Heart right ventricle (tissue), 16 donors: ENCODE data around the gene CDKN2B-AS1. TPM values are rescaled to one million over a fixed set of nuclear protein-coding genes. Genes with fewer than 3 reads are reported as not detected.

Experiments
- ATAC-seq, 8 donors: fragments of 200-7000 bp; cut with Tn5 transposase; one replicate each; pipeline ENCODE4 v1.9.1; 2020; ENCODE audit warnings: mild to moderate bottlenecking in 8 of 8, moderate library complexity in 8 of 8, moderate number of reproducible peaks in 1 of 8
- DNase-seq, 2 donors: peaks; one replicate each; pipeline ENCODE4 v3.0.0-alpha.2; 2020
- H3K27ac ChIP-seq, 10 donors: fragments of 200-600 bp; sonication (generic) in 2 of 10; one replicate each; pipeline versions ENCODE4 v1.5.0 to v1.8.0; 2020 to 2022; ENCODE audit warnings: mild to moderate bottlenecking in 3 of 10
- H3K27me3 ChIP-seq, 7 donors: fragments of 200-600 bp; one replicate each; pipeline ENCODE4 v1.8.0; 2021 to 2022; ENCODE audit warnings: mild to moderate bottlenecking in 2 of 7
- H3K36me3 ChIP-seq, 9 donors: fragments of 200-600 bp; sonication (generic) in 1 of 9; one replicate each; pipeline versions ENCODE4 v1.5.0 to v1.8.0; 2020 to 2022; ENCODE audit warnings: mild to moderate bottlenecking in 2 of 9
- H3K4me1 ChIP-seq, 9 donors: fragments of 200-600 bp; sonication (generic) in 1 of 9; one replicate each; pipeline versions ENCODE4 v1.5.0 to v1.8.0; 2020 to 2022; ENCODE audit warnings: mild to moderate bottlenecking in 4 of 9
- H3K4me3 ChIP-seq, 10 donors: fragments of 200-600 bp; sonication (generic) in 2 of 10; one replicate each; pipeline versions ENCODE4 v1.5.0 to v1.8.0; 2020 to 2022; ENCODE audit warnings: mild to moderate bottlenecking in 7 of 10, moderate library complexity in 2 of 10
- H3K9me3 ChIP-seq, 11 donors: fragments of 200-600 bp in 10 of 11; sonication (generic) in 2 of 11; one replicate each; pipeline versions ENCODE4 v1.5.0 to v1.8.0; 2013 to 2022; ENCODE audit warnings: mild to moderate bottlenecking in 2 of 11, control low read depth in 1 of 11, moderate library complexity in 1 of 11
- CTCF ChIP-seq, 9 donors: fragments of 200-600 bp; sonication (generic) in 2 of 9; IDR thresholded peaks; one replicate each; pipeline versions ENCODE4 v1.5.0 to v1.8.0; 2021 to 2022; ENCODE audit warnings: antibody characterized with exemption in 9 of 9, mild to moderate bottlenecking in 5 of 9, moderate library complexity in 1 of 9
- WGBS, 2 donors: extraction: QIAGEN DNeasy Blood & Tissue Kit; methylation state at CpG; one replicate each; pipeline ENCODE4 v1.1.7; 2013; ENCODE audit warnings: inconsistent platforms in 1 of 2; 5-methylcytosine and 5-hydroxymethylcytosine counted together
- intact Hi-C, 10 donors: fragments of 100-400 bp; cut with DNase I; formaldehyde crosslinking; loops; one replicate each; pipeline versions ENCODE4 v1.11.1 to v1.14.2; 2022
- polyA plus RNA-seq, 2 donors: library from polyadenylated mRNA; stranded (reverse); fragments of 200-250 nt; gene quantifications; one replicate each; pipeline ENCODE4 v1.2.3, GENCODE V29; 2013
- total RNA-seq, 10 donors: library from RNA; stranded (reverse); fragmentation: NEBNext Ultra II Directional in 3 of 10; extraction: Animal tissue kit (Norgen Biotek cat#: 25700) in 3 of 10; gene quantifications; one replicate each; pipeline versions ENCODE4 v1.2.1 to v1.2.4, GENCODE V29; 2021 to 2023
- donor health status: Arrhythmogenic right ventricular cardiomyopathy.
- donor health status: ischemic (EF 13 %, LVEDD 7.1; RV severe dilation, severe dysfunction).
- donor health status: healthy with polysubstance abuse.
- donor health status: DM: no; HTN: yes; CAD: no.
- donor health status: DM: no; HTN: no; CAD: no.
- donor health status: ischemic (EF 25% LVEDD 6.9; RV normal size, moderate dysfunction).
- donor health status: ischemic (EF 25% LVEDD 5.7; RV mildly dilated, moderate dysfunction).
- donor health status: healthy.
- donor health status: DM: yes; HTN: yes; CAD: no.
- donor health status: Ischemic cardiomyopathy.
- donor health status: ischemic (EF 35%, LVEDD 5.7; RV mildly dilated, moderate dysfunction).
- donor health status: nonischemic (EF 11% LVEDD 7.7; RV severe dilation, severe dysfunction).
- donor health status: DM: yes; HTN: yes; CAD: no.
- donor health status: PGD.
- donor health status: ischemic (EF 29% LVEDD 5.4; RV normal size, mild dysfunction).
- donor health status: nonischemic (EF 23%, LVEDD 6.1; RV moderate dilation, normal function).

The CDKN2B-AS1 gene
- total and polyA plus RNA-seq, 12 donors = 0.14 to 0.45 (median 0.30) TPM; not detected in 9

GRCh38 chr9:22068369-22068768, 73.8 kb downstream of the CDKN2B-AS1 start:
- Histone ChIP-seq H3K9me3 (no peaks in the 10 kb centered on the region), H3K27me3 (no peaks in the 10 kb centered on the region), H3K4me1 (no peaks in the 10 kb centered on the region), H3K36me3 (no peaks in the 10 kb centered on the region), H3K4me3 (no peak overlapping the region), H3K27ac (no peak overlapping the region)
- no peak for TF ChIP-seq CTCF (IDR thresholded peaks at IDR 0.05)
- intact Hi-C loops = no loop called here
- no peak for DNase-seq
- WGBS, 2 donors = 74 to 76% methylated on average over 8 of the region's 8 CpGs
- no peak for ATAC-seq

GRCh38 chr9:22073349-22073748, 78.8 kb downstream of the CDKN2B-AS1 start:
- TF ChIP-seq CTCF (IDR thresholded peaks at IDR 0.05) = no peak
- intact Hi-C loops = loop anchor here in 1 of 10 donors (10.0 kb wide), 1 partner anchor 51 kb away; no protein-coding TSS in a partner anchor
- DNase-seq (no peak), ATAC-seq (no peak)
- H3K27me3 ChIP-seq = no peaks in the 10 kb centered on the region
- H3K4me1 ChIP-seq = no peaks in the 10 kb centered on the region
- H3K36me3 ChIP-seq = no peaks in the 10 kb centered on the region
- no peak overlapping the region for H3K4me3 ChIP-seq
- no peaks in the 10 kb centered on the region for H3K9me3 ChIP-seq
- no peak overlapping the region for H3K27ac ChIP-seq
- 81 to 89% methylated on average over 1 of the region's 1 CpG for WGBS, 2 donors

- intact Hi-C loops = loop anchor here in 1 of 10 donors (10.0 kb wide), 1 partner anchor 47 kb away; no protein-coding TSS in a partner anchor
- no peak overlapping the region for H3K27ac ChIP-seq
- peaks cover 0 to 4% (median 0%) of the 10 kb centered on the region in 9 donors for H3K4me1 ChIP-seq
- H3K9me3 ChIP-seq = no peaks in the 10 kb centered on the region
- DNase-seq = no peak
- no peak for ATAC-seq
- WGBS, 2 donors = 80 to 89% methylated on average over 3 of the region's 3 CpGs
- no peaks in the 10 kb centered on the region for H3K36me3 ChIP-seq
- no peak for TF ChIP-seq CTCF (IDR thresholded peaks at IDR 0.05)
- H3K4me3 ChIP-seq = no peak overlapping the region
- H3K27me3 ChIP-seq = no peaks in the 10 kb centered on the region
Observed at GRCh38 chr9:22078081-22078480, 83.5 kb downstream of the CDKN2B-AS1 start.

- Histone ChIP-seq H3K27ac (peak overlapping the region in 1 of 10 donors; percentile 21), H3K4me1 (peaks cover 0 to 4% (median 0%) of the 10 kb centered on the region in 9 donors), H3K4me3 (no peak overlapping the region), H3K36me3 (no peaks in the 10 kb centered on the region), H3K27me3 (no peaks in the 10 kb centered on the region), H3K9me3 (no peaks in the 10 kb centered on the region)
- DNase-seq (peak in 1 of 2 donors; percentile 12), ATAC-seq (peak in 7 of 8 donors; percentile 65 to 96 (median 82))
- TF ChIP-seq CTCF (IDR thresholded peaks at IDR 0.05) = no peak
- intact Hi-C loops = loop anchor here in 1 of 10 donors (10.0 kb wide), 1 partner anchor 45 kb away; no protein-coding TSS in a partner anchor
- 56 to 58% methylated on average over 4 of the region's 4 CpGs for WGBS, 2 donors
Observed at GRCh38 chr9:22079873-22080341, 85.3 kb downstream of the CDKN2B-AS1 start.
